ENCODE measurements around the gene PHRF1.

GRCh38 chr11:603154-603553 lies 26.9 kb downstream of the PHRF1 start:
- TF ChIP-seq, protein P1, sequence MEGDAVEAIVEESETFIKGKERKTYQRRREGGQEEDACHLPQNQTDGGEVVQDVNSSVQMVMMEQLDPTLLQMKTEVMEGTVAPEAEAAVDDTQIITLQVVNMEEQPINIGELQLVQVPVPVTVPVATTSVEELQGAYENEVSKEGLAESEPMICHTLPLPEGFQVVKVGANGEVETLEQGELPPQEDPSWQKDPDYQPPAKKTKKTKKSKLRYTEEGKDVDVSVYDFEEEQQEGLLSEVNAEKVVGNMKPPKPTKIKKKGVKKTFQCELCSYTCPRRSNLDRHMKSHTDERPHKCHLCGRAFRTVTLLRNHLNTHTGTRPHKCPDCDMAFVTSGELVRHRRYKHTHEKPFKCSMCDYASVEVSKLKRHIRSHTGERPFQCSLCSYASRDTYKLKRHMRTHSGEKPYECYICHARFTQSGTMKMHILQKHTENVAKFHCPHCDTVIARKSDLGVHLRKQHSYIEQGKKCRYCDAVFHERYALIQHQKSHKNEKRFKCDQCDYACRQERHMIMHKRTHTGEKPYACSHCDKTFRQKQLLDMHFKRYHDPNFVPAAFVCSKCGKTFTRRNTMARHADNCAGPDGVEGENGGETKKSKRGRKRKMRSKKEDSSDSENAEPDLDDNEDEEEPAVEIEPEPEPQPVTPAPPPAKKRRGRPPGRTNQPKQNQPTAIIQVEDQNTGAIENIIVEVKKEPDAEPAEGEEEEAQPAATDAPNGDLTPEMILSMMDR (IDR thresholded peaks at IDR 0.05; ENCODE audit: insufficient read depth, low read depth, low read length): no peak
- TF ChIP-seq EZH2 (IDR thresholded peaks at IDR 0.05; ENCODE audit: insufficient read depth, low read length): no peak
